Parathyroid adenoma (tissue), 2 donors: Measurements from ENCODE around the gene JPH3.

ENCODE experiments used
- H2AFZ ChIP-seq: fragments of 300-600 bp; sonication (generic); one replicate; pipeline ENCODE4 v1.7.0; 2017; ENCODE audit warnings: antibody characterized with exemption, mild to moderate bottlenecking
- H3K27ac ChIP-seq: fragments of 300-600 bp; sonication (generic); one replicate; pipeline ENCODE4 v1.7.0; 2017
- H3K27me3 ChIP-seq: fragments of 300-600 bp; sonication (generic); one replicate; pipeline ENCODE4 v1.7.0; 2017; ENCODE audit warnings: low read length; ENCODE audit not compliant: control insufficient read depth, insufficient read depth
- H3K36me3 ChIP-seq: fragments of 300-600 bp; sonication (generic); one replicate; pipeline ENCODE4 v1.7.0; 2017; ENCODE audit warnings: low read length; ENCODE audit not compliant: control insufficient read depth, insufficient read depth
- H3K4me1 ChIP-seq: fragments of 300-600 bp; sonication (generic); one replicate; pipeline ENCODE4 v1.7.0; 2017; ENCODE audit warnings: control low read depth
- H3K4me2 ChIP-seq: fragments of 300-600 bp; sonication (generic); one replicate; pipeline ENCODE4 v1.7.0; 2017; ENCODE audit warnings: low read length
- H3K4me3 ChIP-seq: fragments of 300-600 bp; sonication (generic); one replicate; pipeline ENCODE4 v1.7.0; 2017; ENCODE audit warnings: low read depth, low read length
- H3K79me2 ChIP-seq: fragments of 300-600 bp; sonication (generic); one replicate; pipeline ENCODE4 v1.7.0; 2017; ENCODE audit warnings: control low read depth
- H3K9ac ChIP-seq: fragments of 300-600 bp; sonication (generic); one replicate; pipeline ENCODE4 v1.7.0; 2017; ENCODE audit warnings: mild to moderate bottlenecking
- H3K9me3 ChIP-seq: fragments of 300-600 bp; sonication (generic); one replicate; pipeline ENCODE4 v1.7.0; 2017; ENCODE audit warnings: low read length; ENCODE audit not compliant: control insufficient read depth
- CTCF ChIP-seq: fragments of 300-600 bp; sonication (generic); IDR thresholded peaks from one replicate; pipeline ENCODE4 v1.7.0; 2017; ENCODE audit warnings: antibody characterized with exemption, mild to moderate bottlenecking
- donor health status: primary hyperparathyroidism.

JPH3 gene

GRCh38 chr16:87687126-87687910 lies 85.0 kb downstream of the JPH3 start:
- Histone ChIP-seq H3K79me2 (no peaks in the 10 kb centered on the region), H3K9me3 (no peaks in the 10 kb centered on the region), H2AFZ (no peak overlapping the region), H3K9ac (no peak overlapping the region), H3K27me3 (no peaks in the 10 kb centered on the region), H3K36me3 (no peaks in the 10 kb centered on the region), H3K4me2 (no peak overlapping the region), H3K4me1 (no peaks in the 10 kb centered on the region), H3K4me3 (no peak overlapping the region), H3K27ac (no peak overlapping the region)
- TF ChIP-seq CTCF, result no peak

GRCh38 chr16:87687998-87688529 lies 85.8 kb downstream of the JPH3 start:
- H3K79me2 ChIP-seq, result no peaks in the 10 kb centered on the region
- H3K4me1 ChIP-seq, result no peaks in the 10 kb centered on the region
- H3K27ac ChIP-seq, result no peak overlapping the region
- no peak overlapping the region for H3K9ac ChIP-seq
- H3K9me3 ChIP-seq, result no peaks in the 10 kb centered on the region
- no peak for TF ChIP-seq CTCF
- no peaks in the 10 kb centered on the region for H3K36me3 ChIP-seq
- H3K4me3 ChIP-seq, result no peak overlapping the region
- no peak overlapping the region for H2AFZ ChIP-seq
- H3K27me3 ChIP-seq, result no peaks in the 10 kb centered on the region
- no peak overlapping the region for H3K4me2 ChIP-seq

GRCh38 chr16:87688876-87689815 lies 86.8 kb downstream of the JPH3 start:
- Histone ChIP-seq H3K9me3 (no peaks in the 10 kb centered on the region), H2AFZ (no peak overlapping the region), H3K4me2 (no peak overlapping the region), H3K36me3 (no peaks in the 10 kb centered on the region), H3K79me2 (no peaks in the 10 kb centered on the region), H3K27me3 (no peaks in the 10 kb centered on the region), H3K4me3 (no peak overlapping the region), H3K27ac (no peak overlapping the region), H3K4me1 (no peaks in the 10 kb centered on the region), H3K9ac (no peak overlapping the region)
- TF ChIP-seq CTCF, result no peak

- Histone ChIP-seq H3K9me3 (no peaks in the 10 kb centered on the region), H2AFZ (no peak overlapping the region), H3K27ac (no peak overlapping the region), H3K4me1 (no peaks in the 10 kb centered on the region), H3K9ac (no peak overlapping the region), H3K4me2 (no peak overlapping the region), H3K27me3 (no peaks in the 10 kb centered on the region), H3K4me3 (no peak overlapping the region), H3K36me3 (no peaks in the 10 kb centered on the region), H3K79me2 (no peaks in the 10 kb centered on the region)
- no peak for TF ChIP-seq CTCF
Measured at GRCh38 chr16:87689956-87690465, 87.7 kb downstream of the JPH3 start.
